ENCODE results near the gene SUV39H1. TPM values are rescaled to one million over a fixed set of nuclear protein-coding genes. Genes with fewer than 3 reads are reported as not detected.

Gene SUV39H1
- total RNA-seq, 1 donor from 2014 or later: 4.9 TPM

DNA sequence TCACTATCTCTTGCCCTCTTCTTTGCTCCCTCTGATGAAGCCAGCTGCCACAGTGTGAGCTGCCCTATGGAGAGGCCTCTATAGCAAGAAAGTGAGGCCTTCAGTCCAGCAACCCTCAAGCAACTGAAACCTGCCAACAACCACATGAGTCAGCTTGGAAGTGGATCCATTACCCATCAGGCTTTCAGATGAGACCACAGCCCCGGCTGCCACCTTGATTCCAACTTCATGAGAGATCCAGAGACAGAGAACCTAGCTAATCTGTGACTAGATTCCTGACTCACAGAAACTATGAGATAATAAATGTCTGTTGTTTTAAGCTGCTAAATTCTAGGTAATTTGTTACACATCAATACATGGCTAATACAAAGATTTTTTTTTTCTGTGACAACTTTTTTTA lies 33.3 kb upstream of the SUV39H1 start:
- Histone ChIP-seq H4K20me1 (ENCODE audit: insufficient read depth, low read length) (no peaks in the 10 kb centered on the region), H3K4me3 (ENCODE audit: insufficient read depth, low read depth, low read length) (no peak overlapping the region), H3K4me1 (ENCODE audit: insufficient read depth, low read length) (no peaks in the 10 kb centered on the region), H3K36me3 (ENCODE audit: insufficient read depth, low read length) (no peaks in the 10 kb centered on the region), H3K27ac (ENCODE audit: low read depth, low read length) (no peak overlapping the region), H2AFZ (ENCODE audit: low read depth, low read length) (no peak overlapping the region), H3K9ac (ENCODE audit: low read length) (no peak overlapping the region), H3K27me3 (ENCODE audit: insufficient read depth, low read length) (no peaks in the 10 kb centered on the region), H3K79me2 (ENCODE audit: insufficient read depth, low read length) (no peaks in the 10 kb centered on the region), H3K9me3 (ENCODE audit: insufficient read depth, low read depth, low read length) (no peaks in the 10 kb centered on the region), H3K4me2 (ENCODE audit: low read length) (no peak overlapping the region)
- no peak overlapping the region for H3K4me3 Mint-ChIP-seq (ENCODE audit: unreplicated experiment)
- H3K4me1 Mint-ChIP-seq (ENCODE audit: low read depth, unreplicated experiment): peaks cover 3% of the 10 kb centered on the region
- H3K27me3 Mint-ChIP-seq (ENCODE audit: low read depth, unreplicated experiment): peaks cover 2% of the 10 kb centered on the region
- FAIRE-seq: no peak
- DNase-seq (ENCODE audit: low read depth): no peak
- H3K36me3 Mint-ChIP-seq (ENCODE audit: low read depth, unreplicated experiment): no peaks in the 10 kb centered on the region
- TF ChIP-seq, protein P1, sequence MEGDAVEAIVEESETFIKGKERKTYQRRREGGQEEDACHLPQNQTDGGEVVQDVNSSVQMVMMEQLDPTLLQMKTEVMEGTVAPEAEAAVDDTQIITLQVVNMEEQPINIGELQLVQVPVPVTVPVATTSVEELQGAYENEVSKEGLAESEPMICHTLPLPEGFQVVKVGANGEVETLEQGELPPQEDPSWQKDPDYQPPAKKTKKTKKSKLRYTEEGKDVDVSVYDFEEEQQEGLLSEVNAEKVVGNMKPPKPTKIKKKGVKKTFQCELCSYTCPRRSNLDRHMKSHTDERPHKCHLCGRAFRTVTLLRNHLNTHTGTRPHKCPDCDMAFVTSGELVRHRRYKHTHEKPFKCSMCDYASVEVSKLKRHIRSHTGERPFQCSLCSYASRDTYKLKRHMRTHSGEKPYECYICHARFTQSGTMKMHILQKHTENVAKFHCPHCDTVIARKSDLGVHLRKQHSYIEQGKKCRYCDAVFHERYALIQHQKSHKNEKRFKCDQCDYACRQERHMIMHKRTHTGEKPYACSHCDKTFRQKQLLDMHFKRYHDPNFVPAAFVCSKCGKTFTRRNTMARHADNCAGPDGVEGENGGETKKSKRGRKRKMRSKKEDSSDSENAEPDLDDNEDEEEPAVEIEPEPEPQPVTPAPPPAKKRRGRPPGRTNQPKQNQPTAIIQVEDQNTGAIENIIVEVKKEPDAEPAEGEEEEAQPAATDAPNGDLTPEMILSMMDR (IDR thresholded peaks at IDR 0.05; ENCODE audit: insufficient read depth, low read depth, low read length): no peak
- TF ChIP-seq EZH2 (IDR thresholded peaks at IDR 0.05; ENCODE audit: insufficient read depth, low read length): no peak
- H3K27ac Mint-ChIP-seq (ENCODE audit: unreplicated experiment): no peak overlapping the region
- H3K9me3 Mint-ChIP-seq (ENCODE audit: unreplicated experiment): peaks cover 2% of the 10 kb centered on the region

DNA sequence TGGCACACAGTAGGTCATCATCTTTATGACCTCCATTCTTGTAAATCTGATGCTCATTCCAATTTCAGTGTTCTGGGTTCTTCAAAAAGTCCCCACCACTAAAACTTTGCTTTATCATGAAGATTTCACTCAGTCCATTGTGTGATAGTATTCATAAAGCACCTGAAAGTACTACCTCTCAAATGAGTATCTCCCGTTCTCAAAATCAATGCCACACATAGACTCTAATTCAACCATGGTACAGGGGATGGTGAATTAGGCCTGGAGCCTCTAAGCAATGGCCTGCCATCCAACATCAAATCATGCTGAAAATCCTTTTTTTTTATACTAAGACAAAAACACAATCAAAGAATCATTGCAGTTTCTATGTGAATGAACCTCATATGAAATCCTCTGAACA lies 32.4 kb upstream of the SUV39H1 start:
- no peaks in the 10 kb centered on the region for H3K4me1 ChIP-seq (ENCODE audit: insufficient read depth, low read length)
- Mint-ChIP-seq H3K27me3 (ENCODE audit: low read depth, unreplicated experiment) (peaks cover 2% of the 10 kb centered on the region), H3K27ac (ENCODE audit: unreplicated experiment) (no peak overlapping the region), H3K4me3 (ENCODE audit: unreplicated experiment) (no peak overlapping the region), H3K36me3 (ENCODE audit: low read depth, unreplicated experiment) (no peaks in the 10 kb centered on the region), H3K4me1 (ENCODE audit: low read depth, unreplicated experiment) (peaks cover 3% of the 10 kb centered on the region), H3K9me3 (ENCODE audit: unreplicated experiment) (peaks cover 2% of the 10 kb centered on the region)
- H3K9ac ChIP-seq (ENCODE audit: low read length): no peak overlapping the region
- H3K9me3 ChIP-seq (ENCODE audit: insufficient read depth, low read depth, low read length): no peaks in the 10 kb centered on the region
- DNase-seq (ENCODE audit: low read depth): no peak
- H3K4me3 ChIP-seq (ENCODE audit: insufficient read depth, low read depth, low read length): no peak overlapping the region
- no peaks in the 10 kb centered on the region for H4K20me1 ChIP-seq (ENCODE audit: insufficient read depth, low read length)
- TF ChIP-seq EZH2 (IDR thresholded peaks at IDR 0.05; ENCODE audit: insufficient read depth, low read length): no peak
- TF ChIP-seq, protein P1 (IDR thresholded peaks at IDR 0.05; ENCODE audit: insufficient read depth, low read depth, low read length): no peak
- FAIRE-seq: no peak
- no peaks in the 10 kb centered on the region for H3K27me3 ChIP-seq (ENCODE audit: insufficient read depth, low read length)
- no peaks in the 10 kb centered on the region for H3K36me3 ChIP-seq (ENCODE audit: insufficient read depth, low read length)
- H2AFZ ChIP-seq (ENCODE audit: low read depth, low read length): no peak overlapping the region
- H3K27ac ChIP-seq (ENCODE audit: low read depth, low read length): no peak overlapping the region
- no peak overlapping the region for H3K4me2 ChIP-seq (ENCODE audit: low read length)
- H3K79me2 ChIP-seq (ENCODE audit: insufficient read depth, low read length): no peaks in the 10 kb centered on the region

GRCh38 chrX:48665991-48666390 lies 30.5 kb upstream of the SUV39H1 start:
- Histone ChIP-seq H3K79me2 (ENCODE audit: insufficient read depth, low read length) (no peaks in the 10 kb centered on the region), H3K4me1 (ENCODE audit: insufficient read depth, low read length) (no peaks in the 10 kb centered on the region), H3K27ac (ENCODE audit: low read depth, low read length) (no peak overlapping the region), H3K27me3 (ENCODE audit: insufficient read depth, low read length) (no peaks in the 10 kb centered on the region), H3K4me3 (ENCODE audit: insufficient read depth, low read depth, low read length) (no peak overlapping the region), H3K4me2 (ENCODE audit: low read length) (no peak overlapping the region), H3K9ac (ENCODE audit: low read length) (no peak overlapping the region), H2AFZ (ENCODE audit: low read depth, low read length) (no peak overlapping the region), H4K20me1 (ENCODE audit: insufficient read depth, low read length) (no peaks in the 10 kb centered on the region), H3K9me3 (ENCODE audit: insufficient read depth, low read depth, low read length) (no peaks in the 10 kb centered on the region), H3K36me3 (ENCODE audit: insufficient read depth, low read length) (no peaks in the 10 kb centered on the region)
- Mint-ChIP-seq H3K4me3 (ENCODE audit: unreplicated experiment) (no peak overlapping the region), H3K9me3 (ENCODE audit: unreplicated experiment) (peaks cover under 1% of the 10 kb centered on the region), H3K27me3 (ENCODE audit: low read depth, unreplicated experiment) (peaks cover under 1% of the 10 kb centered on the region), H3K27ac (ENCODE audit: unreplicated experiment) (no peak overlapping the region), H3K4me1 (ENCODE audit: low read depth, unreplicated experiment) (peaks cover 3% of the 10 kb centered on the region), H3K36me3 (ENCODE audit: low read depth, unreplicated experiment) (no peaks in the 10 kb centered on the region)
- FAIRE-seq: no peak
- no peak for DNase-seq (ENCODE audit: low read depth)
- TF ChIP-seq, protein P1 (IDR thresholded peaks at IDR 0.05; ENCODE audit: insufficient read depth, low read depth, low read length): no peak
- no peak for TF ChIP-seq EZH2 (IDR thresholded peaks at IDR 0.05; ENCODE audit: insufficient read depth, low read length)
